Heart right ventricle (tissue), 16 donors: Measurements from ENCODE around the gene STAG1. TPM values are rescaled to one million over a fixed set of nuclear protein-coding genes. Genes with fewer than 3 reads are reported as not detected.

Experiments
- ATAC-seq, 8 donors: fragments of 200-7000 bp; cut with Tn5 transposase; one replicate each; pipeline ENCODE4 v1.9.1; 2020; ENCODE audit warnings: mild to moderate bottlenecking in 8 of 8, moderate library complexity in 8 of 8, moderate number of reproducible peaks in 1 of 8
- DNase-seq, 2 donors: peaks; one replicate each; pipeline ENCODE4 v3.0.0-alpha.2; 2020
- H3K27ac ChIP-seq, 10 donors: fragments of 200-600 bp; sonication (generic) in 2 of 10; one replicate each; pipeline versions ENCODE4 v1.5.0 to v1.8.0; 2020 to 2022; ENCODE audit warnings: mild to moderate bottlenecking in 3 of 10
- H3K27me3 ChIP-seq, 7 donors: fragments of 200-600 bp; one replicate each; pipeline ENCODE4 v1.8.0; 2021 to 2022; ENCODE audit warnings: mild to moderate bottlenecking in 2 of 7
- H3K36me3 ChIP-seq, 9 donors: fragments of 200-600 bp; sonication (generic) in 1 of 9; one replicate each; pipeline versions ENCODE4 v1.5.0 to v1.8.0; 2020 to 2022; ENCODE audit warnings: mild to moderate bottlenecking in 2 of 9
- H3K4me1 ChIP-seq, 9 donors: fragments of 200-600 bp; sonication (generic) in 1 of 9; one replicate each; pipeline versions ENCODE4 v1.5.0 to v1.8.0; 2020 to 2022; ENCODE audit warnings: mild to moderate bottlenecking in 4 of 9
- H3K4me3 ChIP-seq, 10 donors: fragments of 200-600 bp; sonication (generic) in 2 of 10; one replicate each; pipeline versions ENCODE4 v1.5.0 to v1.8.0; 2020 to 2022; ENCODE audit warnings: mild to moderate bottlenecking in 7 of 10, moderate library complexity in 2 of 10
- H3K9me3 ChIP-seq, 11 donors: fragments of 200-600 bp in 10 of 11; sonication (generic) in 2 of 11; one replicate each; pipeline versions ENCODE4 v1.5.0 to v1.8.0; 2013 to 2022; ENCODE audit warnings: mild to moderate bottlenecking in 2 of 11, control low read depth in 1 of 11, moderate library complexity in 1 of 11
- CTCF ChIP-seq, 9 donors: fragments of 200-600 bp; sonication (generic) in 2 of 9; IDR thresholded peaks; one replicate each; pipeline versions ENCODE4 v1.5.0 to v1.8.0; 2021 to 2022; ENCODE audit warnings: antibody characterized with exemption in 9 of 9, mild to moderate bottlenecking in 5 of 9, moderate library complexity in 1 of 9
- WGBS, 2 donors: extraction: QIAGEN DNeasy Blood & Tissue Kit; methylation state at CpG; one replicate each; pipeline ENCODE4 v1.1.7; 2013; ENCODE audit warnings: inconsistent platforms in 1 of 2; 5-methylcytosine and 5-hydroxymethylcytosine counted together
- intact Hi-C, 10 donors: fragments of 100-400 bp; cut with DNase I; formaldehyde crosslinking; loops; one replicate each; pipeline versions ENCODE4 v1.11.1 to v1.14.2; 2022
- polyA plus RNA-seq, 2 donors: library from polyadenylated mRNA; stranded (reverse); fragments of 200-250 nt; gene quantifications; one replicate each; pipeline ENCODE4 v1.2.3, GENCODE V29; 2013
- total RNA-seq, 10 donors: library from RNA; stranded (reverse); fragmentation: NEBNext Ultra II Directional in 3 of 10; extraction: Animal tissue kit (Norgen Biotek cat#: 25700) in 3 of 10; gene quantifications; one replicate each; pipeline versions ENCODE4 v1.2.1 to v1.2.4, GENCODE V29; 2021 to 2023
- donor health status: Arrhythmogenic right ventricular cardiomyopathy.
- donor health status: ischemic (EF 13 %, LVEDD 7.1; RV severe dilation, severe dysfunction).
- donor health status: healthy with polysubstance abuse.
- donor health status: DM: no; HTN: yes; CAD: no.
- donor health status: DM: no; HTN: no; CAD: no.
- donor health status: ischemic (EF 25% LVEDD 6.9; RV normal size, moderate dysfunction).
- donor health status: ischemic (EF 25% LVEDD 5.7; RV mildly dilated, moderate dysfunction).
- donor health status: healthy.
- donor health status: DM: yes; HTN: yes; CAD: no.
- donor health status: Ischemic cardiomyopathy.
- donor health status: ischemic (EF 35%, LVEDD 5.7; RV mildly dilated, moderate dysfunction).
- donor health status: nonischemic (EF 11% LVEDD 7.7; RV severe dilation, severe dysfunction).
- donor health status: DM: yes; HTN: yes; CAD: no.
- donor health status: PGD.
- donor health status: ischemic (EF 29% LVEDD 5.4; RV normal size, mild dysfunction).
- donor health status: nonischemic (EF 23%, LVEDD 6.1; RV moderate dilation, normal function).

Gene STAG1
- total and polyA plus RNA-seq, 12 donors = 8.0 to 27.6 (median 19.6) TPM

DNA sequence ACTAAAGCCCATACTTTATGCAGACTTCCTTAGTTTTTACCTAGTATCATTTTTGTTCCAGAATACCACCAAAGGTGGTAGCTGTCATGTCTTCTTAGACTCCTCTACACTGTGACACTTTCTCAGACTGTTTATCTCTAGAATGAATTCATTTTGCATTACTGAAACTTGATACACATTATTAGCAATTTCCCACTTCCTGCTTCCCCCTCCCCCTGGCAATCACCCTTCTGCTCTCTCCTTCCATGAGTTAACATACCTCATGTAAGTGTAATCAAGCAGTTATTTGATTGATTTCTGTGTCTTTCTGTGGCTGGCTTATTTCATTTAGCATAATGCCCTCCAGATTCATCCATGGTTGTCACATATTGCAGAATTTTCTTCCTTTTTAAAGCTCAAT, 204.9 kb downstream of the STAG1 start:
- Histone ChIP-seq H3K9me3 (no peaks in the 10 kb centered on the region), H3K36me3 (peaks cover 0 to 10% (median 0%) of the 10 kb centered on the region in 9 donors), H3K4me3 (no peak overlapping the region), H3K27me3 (no peaks in the 10 kb centered on the region), H3K4me1 (peaks cover 0 to 14% (median 0%) of the 10 kb centered on the region in 9 donors), H3K27ac (no peak overlapping the region)
- intact Hi-C loops = loop anchor here in 3 of 10 donors (2.0 to 10.0 kb wide), 3 partner anchors 205 to 208 kb away; partner anchors contain the start of gene STAG1 (in 3 of the 3)
- TF ChIP-seq CTCF (IDR thresholded peaks at IDR 0.05) = no peak
- DNase-seq = no peak
- no peak for ATAC-seq

DNA sequence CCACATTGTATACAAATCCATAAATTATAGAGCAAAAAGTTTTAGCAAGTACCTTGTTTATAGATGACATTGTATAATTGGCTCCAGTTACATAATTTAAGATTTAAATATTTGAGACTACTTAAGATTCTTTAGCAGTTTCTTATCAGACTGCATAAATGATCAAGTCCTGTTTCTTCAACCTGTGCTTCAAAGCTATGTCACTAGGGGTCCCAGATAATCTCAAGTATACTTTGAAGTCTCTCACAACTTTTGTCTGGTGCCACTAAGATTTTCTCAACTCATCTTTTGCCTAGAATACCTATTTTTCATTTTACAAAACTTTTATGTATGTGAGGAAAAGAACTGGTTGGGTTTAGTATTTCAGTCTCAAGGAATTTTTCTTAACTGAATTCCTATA, 205.5 kb downstream of the STAG1 start:
- no peaks in the 10 kb centered on the region for H3K27me3 ChIP-seq
- no peaks in the 10 kb centered on the region for H3K9me3 ChIP-seq
- intact Hi-C loops = loop anchor here in 3 of 10 donors (2.0 to 10.0 kb wide), 3 partner anchors 206 to 208 kb away; partner anchors contain the start of gene STAG1 (in 3 of the 3)
- ATAC-seq (no peak), DNase-seq (no peak)
- no peak for TF ChIP-seq CTCF (IDR thresholded peaks at IDR 0.05)
- peaks cover 0 to 4% (median 0%) of the 10 kb centered on the region in 9 donors for H3K36me3 ChIP-seq
- H3K4me3 ChIP-seq = no peak overlapping the region
- no peak overlapping the region for H3K27ac ChIP-seq
- peaks cover 0 to 14% (median 0%) of the 10 kb centered on the region in 9 donors for H3K4me1 ChIP-seq

DNA sequence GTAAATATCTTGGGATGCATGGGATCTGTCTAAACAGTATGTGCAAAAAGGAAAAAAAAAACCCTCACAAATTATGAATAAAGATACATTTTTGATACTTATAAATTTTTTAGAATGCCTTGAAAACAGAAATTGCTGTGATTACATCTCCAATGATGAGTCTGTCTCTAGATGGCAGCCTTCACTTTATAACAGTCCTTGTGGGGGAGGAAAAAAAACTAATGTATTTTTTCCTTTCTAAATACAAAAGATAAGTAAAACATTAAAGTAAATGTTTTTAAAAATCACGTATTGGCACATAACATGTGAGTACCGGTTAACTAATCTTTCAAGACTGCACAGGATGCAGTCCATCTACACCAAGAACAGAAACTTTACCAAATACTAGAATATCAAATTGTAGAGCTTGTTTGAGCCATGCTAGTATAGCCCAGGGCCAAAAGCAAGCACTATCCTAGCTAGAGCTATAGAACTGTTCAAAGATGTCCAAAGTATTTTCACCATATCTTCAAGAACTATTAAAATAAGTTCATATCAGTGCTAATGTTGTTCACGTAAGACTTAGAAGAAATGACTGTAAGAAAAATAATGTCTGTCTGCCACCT, 206.4 kb downstream of the STAG1 start:
- no peak overlapping the region for H3K27ac ChIP-seq
- ATAC-seq = no peak
- no peaks in the 10 kb centered on the region for H3K27me3 ChIP-seq
- WGBS, 2 donors = 70 to 81% methylated on average over 3 of the region's 3 CpGs
- no peaks in the 10 kb centered on the region for H3K9me3 ChIP-seq
- peaks cover 0 to 14% (median 0%) of the 10 kb centered on the region in 9 donors for H3K4me1 ChIP-seq
- H3K36me3 ChIP-seq = peaks cover 0 to 9% (median 0%) of the 10 kb centered on the region in 9 donors
- intact Hi-C loops = loop anchor here in 3 of 10 donors (2.0 to 10.0 kb wide), 3 partner anchors 207 to 209 kb away; partner anchors contain the start of gene STAG1 (in 3 of the 3)
- TF ChIP-seq CTCF (IDR thresholded peaks at IDR 0.05) = peak in 6 of 9 donors; percentile 22 to 50 (median 36)
- H3K4me3 ChIP-seq = no peak overlapping the region
- DNase-seq = no peak

DNA sequence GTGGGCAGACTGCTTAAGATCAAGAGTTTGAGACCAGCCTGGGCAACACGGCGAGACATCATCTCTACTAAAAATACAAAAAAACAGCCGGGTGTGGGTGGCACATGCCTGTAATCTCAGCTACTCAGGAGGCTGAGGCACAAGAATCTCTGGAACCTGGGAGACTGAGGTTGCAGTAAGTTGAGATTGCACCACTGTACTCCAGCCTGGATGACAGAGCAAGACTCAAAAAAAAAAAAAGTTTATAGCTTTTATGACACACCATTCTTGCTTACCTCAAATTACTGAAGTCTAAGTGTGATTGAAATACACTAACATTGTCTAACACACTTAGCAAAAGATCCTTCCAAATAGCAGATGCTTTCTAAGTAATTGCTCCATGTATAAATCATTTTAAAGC, 207.6 kb downstream of the STAG1 start:
- H3K27ac ChIP-seq = no peak overlapping the region
- WGBS, 2 donors = 91 to 96% methylated on average over 3 of the region's 3 CpGs
- TF ChIP-seq CTCF (IDR thresholded peaks at IDR 0.05) = no peak

More for the DNA sequence above, 207.6 kb downstream of the STAG1 start:
- no peak overlapping the region for H3K4me3 ChIP-seq
- H3K9me3 ChIP-seq = no peaks in the 10 kb centered on the region
- intact Hi-C loops = loop anchor here in 1 of 10 donors (10.0 kb wide), 1 partner anchor 210 kb away; the partner anchor contains the start of gene STAG1
- no peak for ATAC-seq
- H3K27me3 ChIP-seq = no peaks in the 10 kb centered on the region
- peaks cover 0 to 14% (median 0%) of the 10 kb centered on the region in 9 donors for H3K4me1 ChIP-seq
- H3K36me3 ChIP-seq = peaks cover 0 to 9% (median 0%) of the 10 kb centered on the region in 9 donors
- no peak for DNase-seq
